ENCODE data around the gene FSTL4.

Gene FSTL4

DNA sequence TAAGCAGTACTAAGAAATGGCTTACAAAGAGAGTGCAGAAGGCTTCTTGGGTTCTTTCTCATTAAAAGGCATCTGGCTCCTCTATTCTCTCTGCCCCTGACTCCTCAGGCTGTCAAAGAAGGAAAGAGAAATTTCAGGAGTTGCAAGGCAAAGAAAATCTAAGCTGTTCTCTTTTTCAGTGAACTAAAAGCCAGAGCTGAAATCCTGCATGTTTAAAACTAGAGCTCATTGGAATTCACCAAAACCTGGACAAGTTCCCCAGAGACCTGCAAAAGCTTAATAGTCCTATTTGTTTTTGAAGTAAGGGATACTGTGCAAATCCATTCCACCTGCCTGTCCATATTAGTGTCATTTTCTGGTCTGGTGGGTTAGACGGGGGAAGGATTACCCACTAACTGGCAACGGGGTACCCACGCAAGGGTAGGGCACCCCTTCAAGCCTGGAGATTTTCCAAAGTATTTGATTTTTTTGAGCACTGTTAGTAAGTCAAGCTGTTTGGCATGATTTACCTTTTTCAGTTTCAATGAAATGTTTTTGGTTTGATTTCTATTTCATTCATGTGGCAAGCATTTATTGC, 179.3 kb downstream of the FSTL4 start:
- Mint-ChIP-seq H3K4me1 (no peaks in the 10 kb centered on the region), H3K27ac (no peak overlapping the region), H3K4me3 (no peak overlapping the region), H3K9me3 (no peaks in the 10 kb centered on the region), H3K27me3 (no peaks in the 10 kb centered on the region), H3K36me3 (no peaks in the 10 kb centered on the region)

DNA sequence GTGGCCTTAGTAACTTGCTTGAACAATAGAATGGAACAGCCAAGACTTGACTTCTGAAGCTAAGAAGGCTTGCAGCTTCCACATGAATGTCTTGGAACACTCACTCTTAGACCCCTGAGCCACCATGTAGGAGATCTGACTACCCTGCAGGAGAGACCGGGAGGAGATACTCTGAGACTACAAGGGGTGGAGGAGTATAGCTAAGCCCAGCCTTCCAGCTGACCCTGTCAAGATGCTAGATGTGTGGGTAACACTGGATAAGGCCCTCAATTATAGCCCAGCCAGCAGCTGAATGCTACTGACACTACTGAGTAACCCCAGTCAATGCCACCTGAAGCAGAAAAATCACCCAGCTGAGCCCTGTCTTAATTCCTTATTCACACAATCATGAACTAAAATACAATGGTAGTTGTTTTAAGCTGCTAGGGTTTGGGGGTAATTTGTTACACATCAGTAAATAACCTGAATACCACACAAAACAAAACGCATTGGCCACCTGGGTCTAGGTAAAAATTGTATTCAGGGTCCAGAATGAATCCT, 180.9 kb downstream of the FSTL4 start:
- no peak overlapping the region for H3K4me3 Mint-ChIP-seq
- H3K27me3 Mint-ChIP-seq: no peaks in the 10 kb centered on the region
- H3K4me1 Mint-ChIP-seq: no peaks in the 10 kb centered on the region
- H3K9me3 Mint-ChIP-seq: no peaks in the 10 kb centered on the region
- H3K36me3 Mint-ChIP-seq: no peaks in the 10 kb centered on the region
- H3K27ac Mint-ChIP-seq: no peak overlapping the region

DNA sequence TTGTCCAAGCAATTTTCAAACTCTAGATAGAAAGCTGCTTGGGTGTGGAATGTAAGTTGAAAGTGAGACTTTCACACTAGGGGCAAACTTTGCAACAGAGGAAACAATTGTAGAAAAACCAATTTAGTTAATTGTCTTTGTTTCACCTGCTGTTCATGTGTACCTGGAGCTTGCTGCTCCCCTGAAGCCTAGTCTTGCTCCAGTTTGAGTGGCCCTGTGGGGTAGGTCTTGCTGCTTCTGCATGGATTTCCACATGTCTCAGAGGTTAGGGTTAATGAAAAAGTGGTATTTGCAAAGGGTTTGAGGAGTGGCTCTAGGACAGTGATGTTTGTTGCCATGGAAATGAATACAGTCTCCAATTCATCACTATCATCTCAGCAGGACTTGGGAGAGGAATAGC, 182.2 kb downstream of the FSTL4 start:
- H3K4me1 Mint-ChIP-seq: no peaks in the 10 kb centered on the region
- no peaks in the 10 kb centered on the region for H3K9me3 Mint-ChIP-seq
- no peaks in the 10 kb centered on the region for H3K36me3 Mint-ChIP-seq
- no peak overlapping the region for H3K4me3 Mint-ChIP-seq
- no peaks in the 10 kb centered on the region for H3K27me3 Mint-ChIP-seq
- H3K27ac Mint-ChIP-seq: no peak overlapping the region

DNA sequence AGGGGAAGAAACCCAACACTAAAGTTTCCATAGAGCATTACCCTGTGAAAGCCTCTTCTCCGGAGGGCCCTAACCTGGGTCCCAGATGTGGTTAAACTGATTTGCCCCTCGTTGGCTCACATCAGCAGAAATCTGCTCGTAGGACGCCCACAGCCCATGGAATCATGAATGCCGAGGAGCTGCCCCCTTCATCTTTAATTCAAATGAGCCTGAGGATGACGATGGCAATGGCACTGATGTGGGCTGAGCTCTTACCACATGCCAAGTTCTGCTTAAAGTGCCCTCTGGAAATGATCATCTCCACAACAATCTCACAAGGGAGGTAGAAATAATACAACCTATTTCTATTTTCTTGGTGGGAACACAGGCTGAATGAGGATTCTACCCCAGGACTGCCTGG, 183.3 kb downstream of the FSTL4 start:
- Mint-ChIP-seq H3K27ac (no peak overlapping the region), H3K27me3 (no peaks in the 10 kb centered on the region), H3K4me3 (no peak overlapping the region), H3K4me1 (no peaks in the 10 kb centered on the region), H3K36me3 (no peaks in the 10 kb centered on the region), H3K9me3 (no peaks in the 10 kb centered on the region)

DNA sequence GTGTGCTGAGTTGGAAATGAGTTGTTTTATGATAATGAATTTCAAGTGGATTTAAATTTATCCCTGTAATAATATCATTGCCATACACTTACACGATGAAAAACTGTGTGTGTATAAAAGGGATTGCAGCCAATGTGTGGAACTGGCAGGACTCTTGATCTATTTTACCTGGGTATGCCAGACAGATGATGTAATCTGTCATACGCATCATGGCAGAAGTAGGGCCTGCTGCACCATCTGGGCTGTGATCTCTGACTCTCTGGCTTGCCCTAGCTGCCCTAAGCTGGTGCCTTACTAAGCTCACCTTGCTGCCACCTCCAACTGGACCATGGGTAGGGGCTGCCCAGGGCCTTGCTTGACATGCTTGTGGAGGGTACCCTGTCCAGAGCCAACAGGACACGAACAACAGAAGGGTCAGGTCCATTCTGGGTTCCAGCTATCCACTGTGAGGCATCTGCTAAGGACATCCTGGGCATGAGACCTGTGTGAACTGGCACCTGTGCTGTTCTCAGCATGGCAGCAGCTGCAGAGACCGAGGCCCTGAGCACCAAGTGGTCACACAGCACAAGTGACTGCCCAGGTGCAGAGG, 184.2 kb downstream of the FSTL4 start:
- Mint-ChIP-seq H3K27ac (no peak overlapping the region), H3K36me3 (no peaks in the 10 kb centered on the region), H3K4me1 (no peaks in the 10 kb centered on the region), H3K27me3 (no peaks in the 10 kb centered on the region), H3K9me3 (no peaks in the 10 kb centered on the region), H3K4me3 (no peak overlapping the region)

DNA sequence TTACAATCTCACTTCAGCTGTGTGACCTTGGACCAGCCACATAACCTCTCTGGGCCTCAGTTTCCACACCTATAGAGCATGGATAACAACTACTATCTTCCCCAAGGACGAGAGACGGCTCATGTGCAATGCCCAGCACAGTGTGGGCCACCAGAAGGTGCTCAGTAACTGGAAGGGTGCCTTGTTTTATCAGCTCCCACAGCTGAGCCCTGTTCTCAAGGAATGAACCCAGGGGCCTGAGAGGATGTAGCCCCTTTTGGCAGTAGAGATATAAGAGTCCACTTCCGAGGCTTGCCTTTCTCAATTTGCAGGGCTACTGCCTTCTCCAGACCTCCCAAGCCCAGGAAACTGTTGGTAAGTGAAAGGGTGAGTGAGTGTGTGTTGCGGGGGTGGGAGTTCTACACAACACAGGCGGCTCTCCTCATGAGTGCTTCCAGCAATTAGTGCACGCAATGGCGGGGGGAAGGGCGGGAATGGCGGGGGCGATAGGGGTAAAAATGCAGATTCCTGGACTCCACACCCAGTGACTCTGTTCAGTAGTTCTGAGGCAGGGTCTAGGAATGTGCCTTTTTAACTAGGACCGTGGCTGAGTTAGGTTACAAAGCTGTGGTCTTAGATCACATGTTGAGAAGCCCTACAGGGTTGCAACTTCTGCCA, 185.1 kb downstream of the FSTL4 start:
- H3K4me1 Mint-ChIP-seq: no peaks in the 10 kb centered on the region
- H3K4me3 Mint-ChIP-seq: no peak overlapping the region
- no peaks in the 10 kb centered on the region for H3K27me3 Mint-ChIP-seq
- H3K27ac Mint-ChIP-seq: no peak overlapping the region
- H3K36me3 Mint-ChIP-seq: no peaks in the 10 kb centered on the region
- no peaks in the 10 kb centered on the region for H3K9me3 Mint-ChIP-seq

DNA sequence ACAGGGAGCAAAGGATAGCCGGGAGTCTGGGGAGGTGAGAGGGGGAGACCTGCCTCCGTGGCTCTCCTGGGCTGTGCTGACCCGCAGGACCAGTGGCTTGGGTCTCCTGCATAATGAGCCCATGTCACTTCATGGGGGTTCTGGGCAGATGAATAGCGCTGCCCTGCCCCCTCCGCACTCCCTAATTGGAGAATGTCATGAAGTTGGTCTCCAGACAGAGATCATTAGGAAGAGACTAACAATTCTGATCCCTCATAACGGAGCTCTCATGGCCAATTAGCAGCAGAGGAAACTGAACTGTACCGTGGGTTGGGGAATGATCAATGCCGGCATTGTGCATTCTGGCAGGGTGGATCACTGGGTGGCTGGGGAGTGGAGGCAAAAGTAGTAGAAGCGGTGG, 186.1 kb downstream of the FSTL4 start:
- no peak overlapping the region for H3K4me3 Mint-ChIP-seq
- H3K9me3 Mint-ChIP-seq: no peaks in the 10 kb centered on the region
- no peaks in the 10 kb centered on the region for H3K27me3 Mint-ChIP-seq
- no peaks in the 10 kb centered on the region for H3K36me3 Mint-ChIP-seq
- no peak overlapping the region for H3K27ac Mint-ChIP-seq
- no peaks in the 10 kb centered on the region for H3K4me1 Mint-ChIP-seq

DNA sequence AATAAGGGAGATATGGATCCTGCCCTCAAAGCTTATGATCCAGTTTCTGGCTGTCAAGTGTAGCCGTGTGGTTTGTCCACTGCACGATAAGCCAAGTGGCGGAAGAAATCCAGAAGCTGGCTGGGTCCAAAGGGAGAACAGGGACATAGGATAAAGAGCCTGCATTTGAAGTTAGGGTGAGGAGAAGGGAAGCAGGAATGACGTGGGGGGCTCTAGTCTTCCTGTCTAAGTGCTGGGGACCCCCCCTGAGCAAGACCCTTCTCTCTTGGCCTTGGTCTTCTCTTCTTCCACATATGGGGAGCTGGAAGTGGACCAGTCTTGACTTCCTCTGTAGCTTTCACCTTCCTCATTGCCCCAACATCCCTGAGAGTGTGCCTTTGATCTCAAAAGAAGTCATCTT, 186.6 kb downstream of the FSTL4 start:
- Mint-ChIP-seq H3K27me3 (no peaks in the 10 kb centered on the region), H3K4me1 (no peaks in the 10 kb centered on the region), H3K9me3 (no peaks in the 10 kb centered on the region), H3K36me3 (no peaks in the 10 kb centered on the region), H3K4me3 (no peak overlapping the region), H3K27ac (no peak overlapping the region)

DNA sequence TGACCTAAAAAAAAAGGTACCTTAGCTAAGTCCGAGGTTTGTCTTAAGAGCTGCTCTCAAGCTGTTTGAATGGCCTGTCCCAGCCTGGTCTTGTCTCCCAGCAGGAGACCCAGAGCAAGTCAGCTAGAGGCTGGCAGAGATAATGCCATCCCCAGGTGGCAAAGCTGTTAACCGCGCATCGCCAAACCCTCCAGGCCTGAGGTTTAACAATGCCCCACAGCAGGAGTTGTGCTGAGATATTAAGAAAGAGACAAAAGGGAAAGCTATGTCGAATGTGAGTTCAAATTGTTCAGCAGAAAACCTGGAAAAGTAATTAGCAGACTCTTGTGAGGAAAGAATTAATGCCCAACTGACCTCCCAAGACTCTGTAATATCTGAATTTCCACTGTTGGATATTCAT, 187.1 kb downstream of the FSTL4 start:
- H3K9me3 Mint-ChIP-seq: no peaks in the 10 kb centered on the region
- no peak overlapping the region for H3K27ac Mint-ChIP-seq
- H3K4me1 Mint-ChIP-seq: no peaks in the 10 kb centered on the region
- no peaks in the 10 kb centered on the region for H3K36me3 Mint-ChIP-seq
- no peaks in the 10 kb centered on the region for H3K27me3 Mint-ChIP-seq
- H3K4me3 Mint-ChIP-seq: no peak overlapping the region

DNA sequence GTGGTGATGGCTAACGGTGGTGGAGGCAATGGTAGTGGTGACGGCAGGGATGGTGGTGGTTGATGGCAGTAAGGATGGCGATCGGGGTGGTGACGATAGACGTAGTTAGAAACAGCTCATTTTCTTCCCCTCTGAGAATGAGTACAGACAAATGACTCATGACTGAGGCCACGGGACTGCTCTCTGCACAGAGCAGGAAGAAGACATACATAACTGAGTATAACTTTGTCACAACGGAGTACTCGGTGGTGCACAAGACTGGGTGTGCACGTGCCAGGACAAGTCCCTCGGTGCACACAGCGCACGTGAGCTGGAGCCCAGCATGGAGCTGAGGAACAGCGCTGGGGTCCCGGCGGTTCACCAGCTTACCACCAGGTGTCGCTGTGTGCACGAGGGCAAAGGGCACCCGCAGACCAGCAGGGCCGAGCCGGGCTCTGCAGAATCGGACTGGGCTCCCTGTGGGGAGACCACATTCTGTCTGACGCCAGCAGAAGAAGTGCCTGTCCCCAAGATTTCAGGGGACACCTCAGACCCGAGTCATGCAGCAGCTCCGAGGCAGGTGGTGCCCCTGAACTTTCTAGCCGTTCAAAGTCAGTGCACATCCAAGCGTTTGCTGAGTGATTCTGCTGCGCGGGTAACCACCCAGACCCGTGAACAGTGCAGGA, 188.6 kb downstream of the FSTL4 start:
- no peaks in the 10 kb centered on the region for H3K4me1 Mint-ChIP-seq
- H3K36me3 Mint-ChIP-seq: no peaks in the 10 kb centered on the region
- H3K27me3 Mint-ChIP-seq: no peaks in the 10 kb centered on the region
- H3K4me3 Mint-ChIP-seq: no peak overlapping the region
- no peaks in the 10 kb centered on the region for H3K9me3 Mint-ChIP-seq
- H3K27ac Mint-ChIP-seq: no peak overlapping the region

DNA sequence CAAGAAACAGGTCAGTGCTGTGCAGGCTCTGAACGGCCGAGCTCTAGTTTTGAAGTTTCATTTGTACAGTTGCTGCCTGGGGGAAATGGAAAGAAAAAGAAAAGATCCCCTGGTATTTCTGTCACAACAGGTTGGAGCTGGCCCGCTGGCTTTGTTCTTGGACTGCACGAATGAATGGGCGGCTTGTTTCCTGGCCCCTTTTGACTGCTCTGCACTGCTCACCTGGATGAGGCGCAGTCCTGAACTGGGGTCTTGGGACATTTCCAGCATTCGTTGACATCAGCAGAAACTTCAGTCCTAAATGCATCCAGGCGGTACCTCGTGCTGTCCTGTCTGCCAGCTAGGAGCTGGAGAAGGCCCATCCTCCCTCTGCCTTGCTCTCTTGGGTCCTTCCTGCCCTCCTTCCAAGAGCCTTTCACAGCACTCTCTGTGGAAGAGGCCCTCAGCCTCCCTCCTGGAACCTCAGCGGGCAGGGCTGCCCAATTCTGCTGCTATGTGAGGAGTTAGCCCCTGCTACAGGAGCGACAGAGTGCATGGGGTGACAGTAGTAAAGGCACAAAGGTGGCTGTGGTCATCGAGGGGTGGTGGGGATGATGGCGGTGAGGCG, 189.2 kb downstream of the FSTL4 start:
- Mint-ChIP-seq H3K27ac (no peak overlapping the region), H3K9me3 (no peaks in the 10 kb centered on the region), H3K36me3 (no peaks in the 10 kb centered on the region), H3K27me3 (no peaks in the 10 kb centered on the region), H3K4me1 (no peaks in the 10 kb centered on the region), H3K4me3 (no peak overlapping the region)

DNA sequence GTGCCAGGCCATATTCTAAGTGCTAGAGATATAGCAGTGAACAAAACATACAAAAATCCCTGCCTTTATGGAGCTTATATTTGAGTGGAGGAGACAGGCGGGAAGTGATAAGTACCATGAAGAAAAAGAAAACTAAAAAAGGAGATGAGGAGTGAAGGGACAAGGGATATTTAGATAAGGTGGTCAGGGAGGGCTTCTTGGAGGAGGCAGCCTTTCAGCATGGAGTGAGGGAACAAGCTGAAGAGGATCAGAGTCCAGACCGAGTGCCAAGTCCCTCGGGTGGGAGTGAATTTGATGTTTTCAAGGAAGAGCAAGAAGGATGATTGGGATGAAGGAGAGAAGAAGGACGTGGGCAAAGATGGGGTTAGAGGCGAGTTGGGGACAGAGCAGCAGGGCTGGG, 190.5 kb downstream of the FSTL4 start:
- Mint-ChIP-seq H3K4me1 (no peaks in the 10 kb centered on the region), H3K9me3 (no peaks in the 10 kb centered on the region), H3K27me3 (peaks cover 4% of the 10 kb centered on the region), H3K27ac (no peak overlapping the region), H3K4me3 (no peak overlapping the region), H3K36me3 (no peaks in the 10 kb centered on the region)

DNA sequence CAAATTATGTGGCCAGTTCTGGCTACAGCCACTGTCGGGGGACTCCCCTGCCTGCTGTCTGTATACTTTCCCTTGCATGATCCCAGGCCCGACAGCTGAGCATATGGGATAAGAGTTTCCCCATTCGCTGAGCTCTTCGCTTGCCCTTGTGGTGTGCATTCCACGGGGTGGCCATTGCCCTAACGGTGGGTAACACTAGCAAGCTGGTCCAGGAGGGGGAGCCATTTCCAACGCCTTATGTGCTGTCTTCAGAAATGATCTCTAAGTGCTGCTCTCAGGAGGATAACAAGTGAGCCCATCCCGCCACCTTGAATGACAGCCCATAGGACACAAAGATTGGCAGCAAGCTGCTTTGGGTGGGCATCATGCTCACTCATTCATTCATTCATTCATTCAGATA, 190.9 kb downstream of the FSTL4 start:
- Mint-ChIP-seq H3K9me3 (no peaks in the 10 kb centered on the region), H3K27me3 (peaks cover 8% of the 10 kb centered on the region), H3K27ac (no peak overlapping the region), H3K4me3 (no peak overlapping the region), H3K36me3 (no peaks in the 10 kb centered on the region), H3K4me1 (no peaks in the 10 kb centered on the region)

DNA sequence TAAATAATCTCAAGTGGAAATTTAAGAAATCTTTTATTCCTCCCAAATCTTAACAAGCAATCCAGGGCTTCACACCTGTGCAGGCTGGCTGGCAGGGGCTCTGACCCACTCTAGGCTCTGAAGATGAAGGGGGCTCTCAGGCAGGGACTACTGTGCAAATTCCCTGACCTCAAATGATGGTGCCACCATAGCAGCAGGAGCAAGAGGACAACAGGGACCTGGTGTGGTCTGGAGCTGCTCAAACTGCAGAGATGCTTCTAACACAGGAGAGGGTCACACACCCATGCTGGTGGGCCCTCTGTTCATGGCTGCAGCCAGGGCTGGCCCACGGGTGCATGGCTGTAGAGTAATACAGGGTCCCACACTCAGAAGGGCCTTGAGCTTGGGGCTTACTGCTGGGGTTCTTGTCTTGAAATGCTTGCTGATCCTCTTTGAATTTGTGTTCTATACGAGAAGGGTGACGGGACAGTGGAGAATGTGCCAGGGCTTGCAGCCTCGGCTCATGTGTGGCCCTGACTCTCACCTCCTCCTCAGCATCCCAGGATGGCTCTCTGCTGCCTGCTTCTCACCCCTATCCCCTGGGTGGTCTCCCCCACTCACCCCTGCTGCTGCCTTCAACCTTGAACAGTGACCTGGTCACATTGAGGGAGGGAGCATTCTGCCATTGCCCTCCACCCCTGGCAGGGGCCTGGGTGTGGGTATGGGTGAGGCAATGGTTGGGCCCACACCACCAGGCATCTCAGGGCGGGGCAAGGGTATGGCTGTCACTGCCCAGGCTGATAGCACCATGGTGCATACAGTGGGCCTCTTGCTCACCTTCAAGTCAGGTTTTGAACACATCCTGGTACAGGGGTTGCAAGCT, 191.7 kb downstream of the FSTL4 start:
- no peak overlapping the region for H3K4me3 Mint-ChIP-seq
- no peak overlapping the region for H3K27ac Mint-ChIP-seq
- H3K27me3 Mint-ChIP-seq: peaks cover 10% of the 10 kb centered on the region
- no peaks in the 10 kb centered on the region for H3K4me1 Mint-ChIP-seq
- no peaks in the 10 kb centered on the region for H3K36me3 Mint-ChIP-seq
- no peaks in the 10 kb centered on the region for H3K9me3 Mint-ChIP-seq

DNA sequence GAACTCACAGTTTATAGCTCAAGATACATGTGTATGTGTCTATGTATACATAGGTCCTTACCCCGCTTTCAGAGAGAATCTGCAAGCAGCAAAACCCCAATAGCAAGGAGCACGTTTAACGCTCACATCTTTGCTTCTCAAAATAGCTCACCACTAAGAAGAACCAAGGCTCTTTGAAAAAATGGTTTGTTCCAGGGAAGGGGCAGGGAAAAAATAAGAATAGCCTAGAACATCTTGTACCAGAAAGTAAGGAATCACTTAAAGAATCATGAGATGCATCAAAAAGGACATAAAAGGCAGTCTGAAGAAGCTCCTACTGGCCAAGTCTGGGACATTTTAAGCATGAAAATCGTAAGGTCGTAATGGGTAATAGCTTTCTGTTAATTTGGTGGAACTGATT, 196.4 kb downstream of the FSTL4 start:
- Mint-ChIP-seq H3K9me3 (no peaks in the 10 kb centered on the region), H3K36me3 (no peaks in the 10 kb centered on the region), H3K27ac (no peak overlapping the region), H3K27me3 (peaks cover 24% of the 10 kb centered on the region), H3K4me1 (no peaks in the 10 kb centered on the region), H3K4me3 (no peak overlapping the region)
